GM12874 (cell line): ENCODE measurements around the gene IRS2.

Source experiments
- TF ChIP-seq, protein P1 (sequence below): IDR thresholded peaks from 2 replicates; pipeline ENCODE4 v1.5.1; 2011; ENCODE audit warnings: low read depth, mild to moderate bottlenecking, control low read depth, low read length, moderate library complexity; ENCODE audit not compliant: insufficient read depth

Gene IRS2

DNA sequence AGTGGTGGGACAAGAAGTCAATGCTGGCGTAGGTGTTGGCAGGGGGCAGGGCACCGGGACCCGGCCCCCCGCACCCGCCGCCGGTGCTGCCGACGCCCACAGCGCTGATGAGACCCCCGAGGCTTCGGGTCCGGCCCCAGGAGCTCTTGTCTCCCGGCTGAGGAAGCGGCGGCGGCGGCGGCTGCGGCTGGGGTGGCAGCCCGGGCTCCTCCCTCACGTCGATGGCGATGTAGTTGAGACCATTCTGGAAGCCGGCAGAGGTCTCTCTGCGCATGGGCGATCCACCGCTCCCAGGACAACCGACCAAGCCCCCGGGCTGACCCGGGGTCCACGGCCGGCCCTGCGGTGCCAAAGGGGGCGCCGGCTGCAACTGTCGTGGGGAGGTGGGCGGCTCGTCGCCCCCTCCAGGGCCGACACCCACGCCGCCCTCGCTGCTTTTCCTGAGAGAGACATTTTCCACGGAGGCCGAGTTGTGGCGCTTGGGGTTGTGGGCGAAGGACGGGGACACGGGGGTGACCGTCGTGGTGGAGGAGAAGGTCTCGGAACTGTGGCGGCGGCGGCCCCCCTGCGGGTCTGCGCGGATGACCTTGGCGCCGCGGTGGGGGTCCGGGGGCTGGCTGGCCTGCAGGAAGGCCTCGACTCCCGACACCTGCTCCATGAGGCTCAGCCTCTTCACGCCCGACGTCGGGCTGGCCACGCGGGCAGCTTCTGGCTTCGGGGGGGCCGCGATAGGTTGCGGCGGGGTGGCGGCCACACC is 4.1 kb downstream of the IRS2 start:
- TF ChIP-seq, protein P1, sequence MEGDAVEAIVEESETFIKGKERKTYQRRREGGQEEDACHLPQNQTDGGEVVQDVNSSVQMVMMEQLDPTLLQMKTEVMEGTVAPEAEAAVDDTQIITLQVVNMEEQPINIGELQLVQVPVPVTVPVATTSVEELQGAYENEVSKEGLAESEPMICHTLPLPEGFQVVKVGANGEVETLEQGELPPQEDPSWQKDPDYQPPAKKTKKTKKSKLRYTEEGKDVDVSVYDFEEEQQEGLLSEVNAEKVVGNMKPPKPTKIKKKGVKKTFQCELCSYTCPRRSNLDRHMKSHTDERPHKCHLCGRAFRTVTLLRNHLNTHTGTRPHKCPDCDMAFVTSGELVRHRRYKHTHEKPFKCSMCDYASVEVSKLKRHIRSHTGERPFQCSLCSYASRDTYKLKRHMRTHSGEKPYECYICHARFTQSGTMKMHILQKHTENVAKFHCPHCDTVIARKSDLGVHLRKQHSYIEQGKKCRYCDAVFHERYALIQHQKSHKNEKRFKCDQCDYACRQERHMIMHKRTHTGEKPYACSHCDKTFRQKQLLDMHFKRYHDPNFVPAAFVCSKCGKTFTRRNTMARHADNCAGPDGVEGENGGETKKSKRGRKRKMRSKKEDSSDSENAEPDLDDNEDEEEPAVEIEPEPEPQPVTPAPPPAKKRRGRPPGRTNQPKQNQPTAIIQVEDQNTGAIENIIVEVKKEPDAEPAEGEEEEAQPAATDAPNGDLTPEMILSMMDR, result no peak

DNA sequence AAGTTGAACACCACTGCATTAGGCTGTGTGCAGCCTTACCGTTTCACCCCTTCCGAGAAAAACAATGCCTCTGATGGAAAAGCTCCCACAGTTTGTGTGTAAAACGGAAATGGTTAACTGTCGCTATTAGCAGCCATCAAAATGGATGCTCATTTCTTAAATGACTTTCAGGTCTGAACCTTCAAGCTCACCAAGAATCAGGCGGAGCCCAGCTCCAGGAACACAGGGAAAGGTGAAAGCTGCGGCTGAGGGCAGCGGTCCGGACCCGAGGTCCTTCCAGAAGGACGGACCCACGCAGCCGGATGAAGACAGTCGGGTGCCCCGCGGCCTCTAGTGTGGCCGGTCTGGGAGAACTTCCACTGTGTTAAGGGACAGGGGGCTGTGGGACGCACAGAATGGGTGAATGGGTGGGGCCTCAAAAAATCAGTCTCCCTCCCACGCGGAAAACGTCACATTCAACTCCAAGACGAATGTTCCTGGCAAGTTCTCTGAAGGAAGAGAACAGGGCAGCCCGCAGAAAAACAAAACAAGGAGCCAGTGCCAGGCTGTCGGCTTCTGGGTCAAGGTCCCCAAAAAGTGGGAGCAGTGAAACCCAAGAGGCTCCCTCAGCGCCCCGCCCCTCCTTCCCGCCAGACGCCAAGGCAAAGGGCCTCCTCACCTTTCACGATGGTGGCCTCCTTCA is 4.9 kb downstream of the IRS2 start:
- TF ChIP-seq, protein P1, result no peak

DNA sequence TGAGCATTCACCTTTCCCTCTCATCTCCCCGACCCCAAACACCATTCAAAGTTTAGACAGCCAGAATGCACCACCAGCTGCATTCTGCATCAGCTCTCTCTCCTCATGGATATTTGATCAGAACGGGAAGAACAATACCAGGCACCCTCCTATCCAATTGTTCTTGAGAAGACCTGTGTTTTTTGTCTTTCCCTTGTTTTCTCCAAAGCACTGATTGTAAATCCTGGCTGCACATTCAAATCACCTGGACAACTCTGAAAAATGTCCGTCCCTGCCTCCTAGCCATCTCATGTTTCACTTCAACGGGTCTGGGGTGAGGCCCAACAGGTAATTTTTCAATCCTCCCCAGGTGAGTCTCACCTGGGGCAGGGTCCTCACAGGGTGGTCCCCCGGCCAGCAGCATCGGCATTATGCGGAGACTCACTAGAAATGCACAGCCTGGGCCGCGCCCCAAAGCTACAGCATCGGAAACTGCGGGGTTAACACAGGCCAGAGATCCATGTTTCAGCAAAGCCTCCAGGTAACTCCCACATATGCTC is 5.5 kb downstream of the IRS2 start:
- TF ChIP-seq, protein P1, result no peak

DNA sequence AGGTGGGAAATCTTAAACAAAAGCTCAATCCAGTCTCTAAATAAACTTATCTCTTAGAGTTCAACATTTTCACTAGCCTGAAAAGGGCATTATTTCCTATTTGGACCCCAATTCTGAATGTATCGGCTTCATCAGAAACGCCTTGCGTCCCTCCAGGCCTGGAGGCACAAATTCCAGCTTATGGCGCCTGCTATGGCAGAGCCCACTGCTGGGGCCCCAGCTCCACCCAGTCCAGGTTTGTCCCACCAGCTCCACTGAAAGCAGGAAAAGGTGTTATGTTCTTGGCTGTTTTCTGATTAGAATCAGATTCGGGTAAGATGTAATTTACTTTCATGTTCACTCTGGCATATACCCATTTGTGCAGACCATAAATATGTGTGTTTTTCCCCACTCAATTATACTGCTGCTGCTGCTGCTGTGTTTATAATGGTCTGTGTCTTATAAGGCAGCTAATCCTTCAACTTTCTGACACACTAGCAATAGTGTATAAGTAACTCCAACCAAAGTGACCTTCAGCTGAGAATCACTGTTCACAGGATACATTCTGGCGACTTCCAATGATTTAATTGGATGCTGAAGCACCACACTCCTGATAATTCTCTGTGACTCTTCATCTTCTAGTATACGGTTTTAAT is 6.4 kb downstream of the IRS2 start:
- TF ChIP-seq, protein P1, result no peak

DNA sequence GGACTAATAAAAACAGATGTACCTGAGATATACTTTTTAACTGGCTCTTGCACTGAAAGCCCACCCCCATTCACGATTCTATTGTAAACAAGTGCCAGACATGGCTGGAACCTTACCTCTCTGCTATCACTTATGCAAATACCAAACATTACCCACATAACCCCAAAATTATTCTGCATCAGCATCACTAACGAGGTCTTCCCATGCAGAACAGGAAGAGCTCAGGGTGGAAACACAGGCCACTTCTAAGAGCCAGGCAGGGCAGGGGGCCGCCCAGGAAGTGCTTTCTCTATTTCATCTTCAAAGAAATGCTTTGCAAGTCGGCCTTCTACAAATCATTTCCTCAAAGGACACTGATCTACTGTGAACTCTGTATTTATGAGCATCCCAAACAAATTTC is 7.3 kb downstream of the IRS2 start:
- TF ChIP-seq, protein P1, result no peak

DNA sequence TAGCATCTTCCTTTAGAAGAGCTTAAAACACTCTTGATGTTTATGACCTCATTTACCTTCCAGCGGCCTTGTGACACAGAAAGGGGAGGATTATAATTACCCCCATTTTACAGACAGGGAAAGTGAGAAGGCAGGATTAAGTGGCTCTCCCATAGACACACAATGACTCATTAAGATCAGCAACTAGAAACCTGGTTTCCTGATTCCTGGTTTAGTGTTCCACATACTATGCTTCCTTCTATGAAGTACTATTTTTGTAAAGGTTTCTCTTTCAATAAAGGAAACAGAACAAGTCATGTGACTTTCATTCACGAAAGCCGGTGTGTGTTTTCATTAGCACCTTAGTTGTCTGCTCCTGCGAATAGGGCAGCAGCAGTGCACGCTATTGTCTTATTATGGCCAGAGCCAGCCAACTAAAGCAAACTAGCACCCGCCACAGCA is 8.3 kb downstream of the IRS2 start:
- TF ChIP-seq, protein P1, result no peak

DNA sequence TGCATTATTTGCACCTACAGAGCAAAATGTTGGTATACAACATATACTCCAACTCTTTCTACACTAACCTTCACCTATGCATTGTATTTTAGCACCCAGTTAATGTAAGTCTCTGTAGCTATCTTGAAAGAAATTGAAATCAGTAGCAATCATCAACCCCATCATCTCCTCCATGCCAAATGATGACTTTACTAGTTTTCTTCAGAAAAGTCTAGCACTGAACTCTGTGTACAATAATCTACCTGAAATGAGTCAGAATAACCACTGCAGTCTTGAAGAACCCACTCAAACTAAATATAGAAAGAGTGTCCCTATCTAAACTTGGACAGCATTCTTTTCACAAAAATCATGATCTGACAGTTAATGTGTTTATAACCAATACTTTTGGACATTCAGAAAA is 9.8 kb downstream of the IRS2 start:
- TF ChIP-seq, protein P1, result no peak
